ENCODE measurements around the gene NID1. TPM values are rescaled to one million over a fixed set of nuclear protein-coding genes. Genes with fewer than 3 reads are reported as not detected.

NID1 gene
- total RNA-seq, 2 experiments from 2014 or later, result not detected

DNA sequence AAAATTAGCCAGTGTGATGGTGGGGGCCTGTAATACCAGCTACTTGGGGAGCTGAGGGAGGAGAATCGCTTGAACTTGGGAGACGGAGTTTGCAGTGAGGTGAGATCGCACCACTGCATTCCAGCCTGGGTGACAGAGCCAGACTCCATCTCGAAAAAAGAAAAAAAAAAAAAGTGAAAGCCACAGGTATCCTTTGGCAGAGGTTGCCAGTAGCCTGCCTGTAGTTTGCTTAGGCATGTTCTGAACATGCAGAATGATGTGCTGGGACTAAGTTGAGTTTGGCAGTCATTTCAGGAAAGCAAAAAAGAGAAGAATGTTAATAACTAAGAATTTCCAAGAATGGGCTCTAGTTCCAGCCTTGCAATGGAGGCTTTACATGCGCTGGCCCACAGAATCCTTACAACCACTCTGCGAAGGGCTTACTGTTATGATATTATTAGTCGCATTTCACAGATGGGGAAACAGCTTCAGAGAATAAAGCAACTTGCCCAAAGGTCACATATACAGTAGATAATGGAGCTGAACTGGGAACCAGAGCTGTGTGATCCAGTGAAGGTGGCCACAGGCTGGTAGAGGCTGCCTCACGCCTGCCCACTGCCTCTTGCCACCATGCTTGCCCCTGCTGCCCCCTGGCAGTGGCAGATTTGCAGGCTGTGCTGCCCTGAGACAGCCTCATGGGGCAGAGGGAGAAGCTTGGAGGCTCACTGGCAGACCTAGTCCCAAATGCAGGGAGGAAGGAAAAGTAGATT lies 131.7 kb downstream of the NID1 start:
- no TSS peak for BruUV-seq (replicated peaks)
- Histone ChIP-seq H3K4me1 (ENCODE audit: insufficient read depth, low read length, poor library complexity, severe bottlenecking) (peaks cover 46% of the 10 kb centered on the region), H3K27ac (ENCODE audit: low read depth, low read length, poor library complexity, severe bottlenecking) (no peak overlapping the region), H3K9me2 (ENCODE audit: insufficient read depth, low read length) (no peaks in the 10 kb centered on the region), H3K9me3 (ENCODE audit: low read length) (no peaks in the 10 kb centered on the region), H4K20me1 (ENCODE audit: insufficient read depth, low read length) (no peaks in the 10 kb centered on the region), H3K36me3 (ENCODE audit: insufficient read depth, low read length) (no peaks in the 10 kb centered on the region), H3K4me2 (ENCODE audit: low read length) (peak overlapping the region; percentile 28), H3K79me2 (ENCODE audit: insufficient read depth, low read depth, low read length) (no peaks in the 10 kb centered on the region), H3K4me3 (ENCODE audit: low read depth, low read length, poor library complexity, severe bottlenecking) (no peak overlapping the region), H2AFZ (ENCODE audit: low read length) (no peak overlapping the region)
- intact Hi-C loops (cut with micrococcal nuclease; ENCODE audit: unreplicated experiment), result no loop called here
- TF ChIP-seq, protein P1, sequence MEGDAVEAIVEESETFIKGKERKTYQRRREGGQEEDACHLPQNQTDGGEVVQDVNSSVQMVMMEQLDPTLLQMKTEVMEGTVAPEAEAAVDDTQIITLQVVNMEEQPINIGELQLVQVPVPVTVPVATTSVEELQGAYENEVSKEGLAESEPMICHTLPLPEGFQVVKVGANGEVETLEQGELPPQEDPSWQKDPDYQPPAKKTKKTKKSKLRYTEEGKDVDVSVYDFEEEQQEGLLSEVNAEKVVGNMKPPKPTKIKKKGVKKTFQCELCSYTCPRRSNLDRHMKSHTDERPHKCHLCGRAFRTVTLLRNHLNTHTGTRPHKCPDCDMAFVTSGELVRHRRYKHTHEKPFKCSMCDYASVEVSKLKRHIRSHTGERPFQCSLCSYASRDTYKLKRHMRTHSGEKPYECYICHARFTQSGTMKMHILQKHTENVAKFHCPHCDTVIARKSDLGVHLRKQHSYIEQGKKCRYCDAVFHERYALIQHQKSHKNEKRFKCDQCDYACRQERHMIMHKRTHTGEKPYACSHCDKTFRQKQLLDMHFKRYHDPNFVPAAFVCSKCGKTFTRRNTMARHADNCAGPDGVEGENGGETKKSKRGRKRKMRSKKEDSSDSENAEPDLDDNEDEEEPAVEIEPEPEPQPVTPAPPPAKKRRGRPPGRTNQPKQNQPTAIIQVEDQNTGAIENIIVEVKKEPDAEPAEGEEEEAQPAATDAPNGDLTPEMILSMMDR (conservative IDR thresholded peaks at IDR 0.05; ENCODE audit: low read length), result no peak
- TF ChIP-seq EZH2phosphoT487 (IDR thresholded peaks at IDR 0.05; ENCODE audit: borderline replicate concordance, low read depth, low read length), result no peak
- ChIA-PET CTCF (ENCODE audit: unreplicated experiment) (interaction anchor here (1.6 kb wide), 1 partner anchor 8 kb away, joined by 6 read pairs; no protein-coding TSS in a partner anchor), POLR2A (interaction anchor here (0.8 to 1.3 kb wide), 4 partner anchors 15 to 428 kb away, joined by 3 to 4 read pairs (median 3); no protein-coding TSS in a partner anchor)
- DNase-seq (ENCODE audit: low spot score), result no peak

- H2AFZ ChIP-seq (ENCODE audit: low read length), result no peak overlapping the region
- CTCF ChIA-PET (ENCODE audit: unreplicated experiment), result interaction anchor here (1.1 to 1.6 kb wide), 2 partner anchors 9 to 14 kb away, joined by 3 to 6 read pairs; no protein-coding TSS in a partner anchor
- no peak overlapping the region for H3K4me3 ChIP-seq (ENCODE audit: low read depth, low read length, poor library complexity, severe bottlenecking)
- peaks cover 46% of the 10 kb centered on the region for H3K4me1 ChIP-seq (ENCODE audit: insufficient read depth, low read length, poor library complexity, severe bottlenecking)
- no peaks in the 10 kb centered on the region for H3K79me2 ChIP-seq (ENCODE audit: insufficient read depth, low read depth, low read length)
- TF ChIP-seq, protein P1 (conservative IDR thresholded peaks at IDR 0.05; ENCODE audit: low read length), result no peak
- no peak for TF ChIP-seq EZH2phosphoT487 (IDR thresholded peaks at IDR 0.05; ENCODE audit: borderline replicate concordance, low read depth, low read length)
- no peaks in the 10 kb centered on the region for H4K20me1 ChIP-seq (ENCODE audit: insufficient read depth, low read length)
- H3K36me3 ChIP-seq (ENCODE audit: insufficient read depth, low read length), result no peaks in the 10 kb centered on the region
- no peaks in the 10 kb centered on the region for H3K9me2 ChIP-seq (ENCODE audit: insufficient read depth, low read length)
- POLR2A ChIA-PET, result interaction anchor here (0.6 to 1.7 kb wide), 4 partner anchors 8 to 89 kb away, joined by 3 to 4 read pairs (median 3); no protein-coding TSS in a partner anchor
- no peaks in the 10 kb centered on the region for H3K9me3 ChIP-seq (ENCODE audit: low read length)
- peak; percentile 41 for DNase-seq (ENCODE audit: low spot score)
- H3K4me2 ChIP-seq (ENCODE audit: low read length), result peak overlapping the region; percentile 55
- no peak overlapping the region for H3K27ac ChIP-seq (ENCODE audit: low read depth, low read length, poor library complexity, severe bottlenecking)
- intact Hi-C loops (cut with micrococcal nuclease; ENCODE audit: unreplicated experiment), result loop anchor here (1.0 kb wide), 1 partner anchor 65 kb away; no protein-coding TSS in a partner anchor
- no TSS peak for BruUV-seq (replicated peaks)
These were observed 132.8 kb downstream of the NID1 start for GRCh38 chr1:235932090-235932510.

Data from OCI-LY7 (cell line).